ENCODE data around the gene MAPK10.

Gene MAPK10

GRCh38 chr4:86015412-86016350 lies 344.2 kb downstream of the MAPK10 start:
- no peak overlapping the region for H3K4me3 ChIP-seq (ENCODE audit: low read length)
- DNase-seq (ENCODE audit: low read depth), result no peak
- TF ChIP-seq CTCF (IDR thresholded peaks at IDR 0.05; ENCODE audit: insufficient read depth, low read depth, low read length, missing control alignments), result no peak

GRCh38 chr4:86014599-86014998 lies 345.3 kb downstream of the MAPK10 start:
- DNase-seq (ENCODE audit: low read depth), result no peak
- H3K4me3 ChIP-seq (ENCODE audit: low read length), result no peak overlapping the region
- no peak for TF ChIP-seq CTCF (IDR thresholded peaks at IDR 0.05; ENCODE audit: insufficient read depth, low read depth, low read length, missing control alignments)

- no peak for DNase-seq (ENCODE audit: low read depth)
- TF ChIP-seq CTCF (IDR thresholded peaks at IDR 0.05; ENCODE audit: insufficient read depth, low read depth, low read length, missing control alignments), result no peak
- no peak overlapping the region for H3K4me3 ChIP-seq (ENCODE audit: low read length)
Observed at GRCh38 chr4:86013621-86014020, 346.2 kb downstream of the MAPK10 start.

- H3K4me3 ChIP-seq (ENCODE audit: low read length), result no peak overlapping the region
- DNase-seq (ENCODE audit: low read depth), result peak; percentile 95
- TF ChIP-seq CTCF (IDR thresholded peaks at IDR 0.05; ENCODE audit: insufficient read depth, low read depth, low read length, missing control alignments), result no peak
Observed at GRCh38 chr4:86011117-86011516, 348.7 kb downstream of the MAPK10 start.

- DNase-seq (ENCODE audit: low read depth), result no peak
- no peak for TF ChIP-seq CTCF (IDR thresholded peaks at IDR 0.05; ENCODE audit: insufficient read depth, low read depth, low read length, missing control alignments)
Observed at GRCh38 chr4:86007042-86007441, 352.8 kb downstream of the MAPK10 start.

GRCh38 chr4:86006057-86006456 lies 353.8 kb downstream of the MAPK10 start:
- DNase-seq (ENCODE audit: low read depth), result no peak
- TF ChIP-seq CTCF (IDR thresholded peaks at IDR 0.05; ENCODE audit: insufficient read depth, low read depth, low read length, missing control alignments), result no peak
- no peak overlapping the region for H3K4me3 ChIP-seq (ENCODE audit: low read length)

More at GRCh38 chr4:86007042-86007441, 352.8 kb downstream of the MAPK10 start:
- H3K4me3 ChIP-seq (ENCODE audit: low read length), result no peak overlapping the region
